Right lobe of liver (tissue), 4 donors: ENCODE results near the gene POT1.

ENCODE experiments used
- POLR2A ChIP-seq: fragments of 450-650 bp; IDR thresholded peaks from one replicate; pipeline ENCODE4 v1.6.1; 2017; ENCODE audit warnings: antibody characterized with exemption, mild to moderate bottlenecking
- TF ChIP-seq, protein P1 (sequence below), 4 donors: fragments of 200-600 bp in 3 of 4; fragments of 450-650 bp in 1 of 4; IDR thresholded peaks; one replicate each; pipeline versions ENCODE4 v1.5.1 to v1.8.0; 2016 to 2022; ENCODE audit warnings: antibody characterized with exemption in 4 of 4, mild to moderate bottlenecking in 2 of 4
- donor health status: DM: no; HTN: no; CAD: no.
- donor health status: DM: no; HTN: no; CAD: no.
- donor health status: DM: no; HTN: yes; CAD: no.

DNA sequence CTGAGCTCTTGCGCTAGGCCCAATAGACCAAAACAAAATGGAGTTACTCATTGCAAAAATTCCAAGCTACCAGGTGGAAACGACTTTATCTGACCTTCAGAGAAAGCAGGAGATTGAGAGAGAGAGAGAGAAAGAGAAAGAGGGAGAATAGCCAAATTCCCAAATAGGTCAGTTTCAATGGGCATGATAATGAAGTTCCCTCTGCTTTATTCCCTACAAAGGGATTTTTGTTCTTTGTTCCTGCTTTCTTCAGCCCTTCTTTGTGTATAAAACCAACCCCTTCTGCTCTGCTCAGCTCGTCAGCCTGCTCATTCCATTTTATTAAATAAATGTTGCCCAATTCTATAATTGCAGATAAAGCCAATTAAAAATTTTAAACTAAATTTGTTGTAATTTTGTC is 119.0 kb downstream of the POT1 start:
- TF ChIP-seq, protein P1, sequence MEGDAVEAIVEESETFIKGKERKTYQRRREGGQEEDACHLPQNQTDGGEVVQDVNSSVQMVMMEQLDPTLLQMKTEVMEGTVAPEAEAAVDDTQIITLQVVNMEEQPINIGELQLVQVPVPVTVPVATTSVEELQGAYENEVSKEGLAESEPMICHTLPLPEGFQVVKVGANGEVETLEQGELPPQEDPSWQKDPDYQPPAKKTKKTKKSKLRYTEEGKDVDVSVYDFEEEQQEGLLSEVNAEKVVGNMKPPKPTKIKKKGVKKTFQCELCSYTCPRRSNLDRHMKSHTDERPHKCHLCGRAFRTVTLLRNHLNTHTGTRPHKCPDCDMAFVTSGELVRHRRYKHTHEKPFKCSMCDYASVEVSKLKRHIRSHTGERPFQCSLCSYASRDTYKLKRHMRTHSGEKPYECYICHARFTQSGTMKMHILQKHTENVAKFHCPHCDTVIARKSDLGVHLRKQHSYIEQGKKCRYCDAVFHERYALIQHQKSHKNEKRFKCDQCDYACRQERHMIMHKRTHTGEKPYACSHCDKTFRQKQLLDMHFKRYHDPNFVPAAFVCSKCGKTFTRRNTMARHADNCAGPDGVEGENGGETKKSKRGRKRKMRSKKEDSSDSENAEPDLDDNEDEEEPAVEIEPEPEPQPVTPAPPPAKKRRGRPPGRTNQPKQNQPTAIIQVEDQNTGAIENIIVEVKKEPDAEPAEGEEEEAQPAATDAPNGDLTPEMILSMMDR (IDR thresholded peaks at IDR 0.05) = no peak
- TF ChIP-seq POLR2A = no peak
